RWPE2 (cell line): Measurements from ENCODE around the gene MEIKIN.
"Not testable (repeated sequence)": the region's sequence is repeated elsewhere in the genome, so short reads cannot be mapped to it uniquely, and the experiment has no call there.

Experiments
- ATAC-seq: fragments of 200-7000 bp; cut with Tn5 transposase; 3 replicates; pipeline ENCODE4 v1.9.1; 2021; ENCODE audit warnings: low read depth
- DNase-seq: peaks from one replicate; pipeline ENCODE4 v3.0.0-alpha.2; 2020; ENCODE audit warnings: low spot score
- H3K27ac ChIP-seq: fragments of 450-650 bp; 2 replicates; pipeline ENCODE4 v1.5.1; 2017; ENCODE audit warnings: mild to moderate bottlenecking; ENCODE audit not compliant: poor library complexity, severe bottlenecking
- H3K27me3 ChIP-seq: fragments of 250-450 bp; sonication (Bioruptor Pico); 2 replicates; pipeline ENCODE4 v1.5.1; 2021; ENCODE audit warnings: mild to moderate bottlenecking, moderate library complexity; ENCODE audit not compliant: insufficient read depth, poor library complexity, severe bottlenecking
- H3K36me3 ChIP-seq: fragments of 250-450 bp; sonication (Bioruptor Pico); 2 replicates; pipeline ENCODE4 v1.5.1; 2020; ENCODE audit warnings: low read depth, mild to moderate bottlenecking, moderate library complexity
- H3K4me1 ChIP-seq: fragments of 250-450 bp; sonication (Bioruptor Pico); 2 replicates; pipeline ENCODE4 v1.5.1; 2021; ENCODE audit warnings: mild to moderate bottlenecking, moderate library complexity; ENCODE audit not compliant: insufficient read depth, poor library complexity, severe bottlenecking
- H3K4me3 ChIP-seq: fragments of 250-450 bp; sonication (Bioruptor Pico); 2 replicates; pipeline ENCODE4 v1.5.1; 2021; ENCODE audit warnings: mild to moderate bottlenecking, moderate library complexity; ENCODE audit not compliant: severe bottlenecking
- H3K9me3 ChIP-seq: fragments of 250-450 bp; sonication (Bioruptor Pico); 2 replicates; pipeline ENCODE4 v1.5.1; 2021; ENCODE audit warnings: mild to moderate bottlenecking, moderate library complexity; ENCODE audit not compliant: severe bottlenecking
- TF ChIP-seq, protein P1 (sequence below): fragments of 450-650 bp; IDR thresholded peaks from one replicate; pipeline ENCODE4 v1.5.1; 2017; ENCODE audit warnings: mild to moderate bottlenecking, moderate library complexity; ENCODE audit not compliant: poor library complexity, severe bottlenecking

MEIKIN gene

GRCh38 chr5:131926168-131926567 is 19.3 kb downstream of the MEIKIN start:
- Histone ChIP-seq H3K4me3 (no peak overlapping the region), H3K36me3 (no peaks in the 10 kb centered on the region), H3K9me3 (peaks cover 14% of the 10 kb centered on the region), H3K27me3 (peaks cover 4% of the 10 kb centered on the region), H3K4me1 (no peaks in the 10 kb centered on the region), H3K27ac (no peak overlapping the region)
- DNase-seq: no peak
- TF ChIP-seq, protein P1, sequence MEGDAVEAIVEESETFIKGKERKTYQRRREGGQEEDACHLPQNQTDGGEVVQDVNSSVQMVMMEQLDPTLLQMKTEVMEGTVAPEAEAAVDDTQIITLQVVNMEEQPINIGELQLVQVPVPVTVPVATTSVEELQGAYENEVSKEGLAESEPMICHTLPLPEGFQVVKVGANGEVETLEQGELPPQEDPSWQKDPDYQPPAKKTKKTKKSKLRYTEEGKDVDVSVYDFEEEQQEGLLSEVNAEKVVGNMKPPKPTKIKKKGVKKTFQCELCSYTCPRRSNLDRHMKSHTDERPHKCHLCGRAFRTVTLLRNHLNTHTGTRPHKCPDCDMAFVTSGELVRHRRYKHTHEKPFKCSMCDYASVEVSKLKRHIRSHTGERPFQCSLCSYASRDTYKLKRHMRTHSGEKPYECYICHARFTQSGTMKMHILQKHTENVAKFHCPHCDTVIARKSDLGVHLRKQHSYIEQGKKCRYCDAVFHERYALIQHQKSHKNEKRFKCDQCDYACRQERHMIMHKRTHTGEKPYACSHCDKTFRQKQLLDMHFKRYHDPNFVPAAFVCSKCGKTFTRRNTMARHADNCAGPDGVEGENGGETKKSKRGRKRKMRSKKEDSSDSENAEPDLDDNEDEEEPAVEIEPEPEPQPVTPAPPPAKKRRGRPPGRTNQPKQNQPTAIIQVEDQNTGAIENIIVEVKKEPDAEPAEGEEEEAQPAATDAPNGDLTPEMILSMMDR: no peak
- no peak for ATAC-seq

- ATAC-seq: no peak
- H3K27me3 ChIP-seq: peaks cover 26% of the 10 kb centered on the region
Observed at GRCh38 chr5:131916481-131916880, 29.0 kb downstream of the MEIKIN start.

GRCh38 chr5:131914472-131914871 is 31.0 kb downstream of the MEIKIN start:
- no peak for ATAC-seq

More at GRCh38 chr5:131916481-131916880, 29.0 kb downstream of the MEIKIN start:
- Histone ChIP-seq H3K36me3 (no peaks in the 10 kb centered on the region), H3K27ac (no peak overlapping the region), H3K9me3 (no peaks in the 10 kb centered on the region), H3K4me3 (no peak overlapping the region), H3K4me1 (no peaks in the 10 kb centered on the region)
- DNase-seq: no peak
- TF ChIP-seq, protein P1: no peak

DNA sequence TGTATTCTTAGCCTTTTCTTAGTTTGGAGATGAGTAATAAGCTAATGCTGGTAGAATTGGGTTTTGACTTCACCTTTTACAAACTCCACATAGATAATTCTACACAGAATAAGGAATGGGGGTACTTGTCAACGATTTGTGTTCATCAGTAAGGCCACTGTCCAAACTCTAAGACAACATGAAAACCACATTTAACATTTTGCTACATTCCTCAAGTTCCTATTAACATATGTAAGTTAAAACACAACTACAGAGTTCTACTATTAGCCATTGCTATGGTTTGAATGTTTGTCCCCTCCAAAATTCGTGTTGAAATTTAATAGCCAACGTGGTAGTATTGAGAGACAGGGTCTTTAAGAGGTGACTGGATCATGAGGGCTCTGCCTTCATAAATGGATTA is 31.9 kb downstream of the MEIKIN start:
- H3K27me3 ChIP-seq: peaks cover 23% of the 10 kb centered on the region
- no peaks in the 10 kb centered on the region for H3K36me3 ChIP-seq
- no peak for DNase-seq
- H3K9me3 ChIP-seq: no peaks in the 10 kb centered on the region
- ATAC-seq: no peak
- H3K27ac ChIP-seq: no peak overlapping the region
- H3K4me1 ChIP-seq: no peaks in the 10 kb centered on the region
- H3K4me3 ChIP-seq: no peak overlapping the region
- TF ChIP-seq, protein P1: no peak

More at GRCh38 chr5:131914472-131914871, 31.0 kb downstream of the MEIKIN start:
- Histone ChIP-seq H3K4me3 (no peak overlapping the region), H3K36me3 (no peaks in the 10 kb centered on the region), H3K27ac (no peak overlapping the region), H3K27me3 (peaks cover 26% of the 10 kb centered on the region), H3K4me1 (no peaks in the 10 kb centered on the region), H3K9me3 (no peaks in the 10 kb centered on the region)
- no peak for DNase-seq
- TF ChIP-seq, protein P1: no peak

GRCh38 chr5:131906668-131907067 is 38.8 kb downstream of the MEIKIN start:
- ATAC-seq (no peak), DNase-seq (no peak)
- H3K4me3 ChIP-seq: no peak overlapping the region
- no peaks in the 10 kb centered on the region for H3K4me1 ChIP-seq
- no peaks in the 10 kb centered on the region for H3K9me3 ChIP-seq
- H3K36me3 ChIP-seq: no peaks in the 10 kb centered on the region
- no peak overlapping the region for H3K27ac ChIP-seq
- TF ChIP-seq, protein P1: no peak
- H3K27me3 ChIP-seq: peaks cover 14% of the 10 kb centered on the region

- H3K9me3 ChIP-seq, H3K4me1 ChIP-seq, H3K27ac ChIP-seq, ATAC-seq, DNase-seq, H3K36me3 ChIP-seq, H3K4me3 ChIP-seq: not testable (repeated sequence)
- peaks cover 16% of the 10 kb centered on the region for H3K27me3 ChIP-seq
Observed at GRCh38 chr5:131902266-131902665, 43.2 kb downstream of the MEIKIN start.
